MM.1S (cell line): ENCODE results near the gene TSPAN10.

ENCODE experiments used
- EZH2 ChIP-seq: fragments of 300-600 bp; sonication (generic); optimal IDR thresholded peaks from 2 replicates; pipeline ENCODE3; 2017; ENCODE audit warnings: low read depth, mild to moderate bottlenecking, antibody characterized with exemption, low read length, mixed read lengths
- EZH2phosphoT487 ChIP-seq: fragments of 300-600 bp; sonication (generic); IDR thresholded peaks from 2 replicates; pipeline ENCODE4 v1.6.1; 2018; ENCODE audit warnings: antibody characterized with exemption, low read length
- TF ChIP-seq, protein P1 (sequence below): fragments of 300-600 bp; sonication (generic); IDR thresholded peaks from 2 replicates; pipeline ENCODE4 v1.5.1; 2016; ENCODE audit warnings: antibody characterized with exemption, low read length, mixed read lengths

DNA sequence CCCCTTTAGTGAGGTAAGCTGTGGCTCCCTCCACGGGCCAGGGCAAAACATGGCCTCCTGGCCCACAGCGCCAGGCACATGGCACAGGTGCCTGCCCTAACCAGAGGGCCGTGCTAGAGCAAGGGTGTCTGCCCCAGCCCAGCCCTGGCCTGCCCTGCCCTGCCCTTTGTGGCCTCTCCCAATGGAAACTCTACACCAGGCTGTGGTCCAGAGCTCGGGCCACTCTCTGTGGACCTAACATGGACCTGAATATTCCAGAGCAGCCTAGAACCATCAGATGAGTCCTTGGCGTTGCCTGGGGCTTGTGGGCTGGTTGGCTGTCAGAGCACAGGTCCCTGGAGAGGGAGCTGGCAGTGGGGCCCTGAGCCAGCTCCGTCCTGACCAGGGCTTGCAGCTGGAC, 58.2 kb downstream of the TSPAN10 start:
- TF ChIP-seq, protein P1, sequence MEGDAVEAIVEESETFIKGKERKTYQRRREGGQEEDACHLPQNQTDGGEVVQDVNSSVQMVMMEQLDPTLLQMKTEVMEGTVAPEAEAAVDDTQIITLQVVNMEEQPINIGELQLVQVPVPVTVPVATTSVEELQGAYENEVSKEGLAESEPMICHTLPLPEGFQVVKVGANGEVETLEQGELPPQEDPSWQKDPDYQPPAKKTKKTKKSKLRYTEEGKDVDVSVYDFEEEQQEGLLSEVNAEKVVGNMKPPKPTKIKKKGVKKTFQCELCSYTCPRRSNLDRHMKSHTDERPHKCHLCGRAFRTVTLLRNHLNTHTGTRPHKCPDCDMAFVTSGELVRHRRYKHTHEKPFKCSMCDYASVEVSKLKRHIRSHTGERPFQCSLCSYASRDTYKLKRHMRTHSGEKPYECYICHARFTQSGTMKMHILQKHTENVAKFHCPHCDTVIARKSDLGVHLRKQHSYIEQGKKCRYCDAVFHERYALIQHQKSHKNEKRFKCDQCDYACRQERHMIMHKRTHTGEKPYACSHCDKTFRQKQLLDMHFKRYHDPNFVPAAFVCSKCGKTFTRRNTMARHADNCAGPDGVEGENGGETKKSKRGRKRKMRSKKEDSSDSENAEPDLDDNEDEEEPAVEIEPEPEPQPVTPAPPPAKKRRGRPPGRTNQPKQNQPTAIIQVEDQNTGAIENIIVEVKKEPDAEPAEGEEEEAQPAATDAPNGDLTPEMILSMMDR = no peak
- TF ChIP-seq EZH2 (no peak), EZH2phosphoT487 (no peak)
